ENCODE data around the gene NCKAP5.

Gene NCKAP5

GRCh38 chr2:132877923-132878322 lies 690.3 kb downstream of the NCKAP5 start:
- no peak for DNase-seq (ENCODE audit: low spot score)

GRCh38 chr2:132876745-132877391 lies 691.4 kb downstream of the NCKAP5 start:
- Histone ChIP-seq H3K9me3 (ENCODE audit: severe bottlenecking) (no peaks in the 10 kb centered on the region), H3K4me1 (ENCODE audit: insufficient read depth, poor library complexity, severe bottlenecking) (no peaks in the 10 kb centered on the region), H3K27me3 (ENCODE audit: insufficient read depth, poor library complexity, severe bottlenecking) (no peaks in the 10 kb centered on the region), H3K36me3 (ENCODE audit: low read depth) (no peaks in the 10 kb centered on the region), H3K27ac (ENCODE audit: poor library complexity, severe bottlenecking) (no peak overlapping the region), H3K4me3 (ENCODE audit: severe bottlenecking) (no peak overlapping the region)
- DNase-seq (ENCODE audit: low spot score), result no peak
- ATAC-seq (ENCODE audit: low read depth), result no peak; the same call in 2 of the 3 replicates
- no peak for TF ChIP-seq CTCF (IDR thresholded peaks at IDR 0.05; ENCODE audit: poor library complexity, severe bottlenecking)

More at GRCh38 chr2:132877923-132878322, 690.3 kb downstream of the NCKAP5 start:
- no peak for TF ChIP-seq CTCF (IDR thresholded peaks at IDR 0.05; ENCODE audit: poor library complexity, severe bottlenecking)
- no peaks in the 10 kb centered on the region for H3K36me3 ChIP-seq (ENCODE audit: low read depth)
- H3K27me3 ChIP-seq (ENCODE audit: insufficient read depth, poor library complexity, severe bottlenecking), result no peaks in the 10 kb centered on the region
- no peak overlapping the region for H3K27ac ChIP-seq (ENCODE audit: poor library complexity, severe bottlenecking)
- ATAC-seq (ENCODE audit: low read depth), result no peak
- no peak overlapping the region for H3K4me3 ChIP-seq (ENCODE audit: severe bottlenecking)
- H3K4me1 ChIP-seq (ENCODE audit: insufficient read depth, poor library complexity, severe bottlenecking), result no peaks in the 10 kb centered on the region
- no peaks in the 10 kb centered on the region for H3K9me3 ChIP-seq (ENCODE audit: severe bottlenecking)

GRCh38 chr2:132875193-132875592 lies 693.1 kb downstream of the NCKAP5 start:
- no peaks in the 10 kb centered on the region for H3K27me3 ChIP-seq (ENCODE audit: insufficient read depth, poor library complexity, severe bottlenecking)
- no peak for ATAC-seq (ENCODE audit: low read depth)
- H3K27ac ChIP-seq (ENCODE audit: poor library complexity, severe bottlenecking), result no peak overlapping the region
- no peaks in the 10 kb centered on the region for H3K9me3 ChIP-seq (ENCODE audit: severe bottlenecking)
- no peak for TF ChIP-seq CTCF (IDR thresholded peaks at IDR 0.05; ENCODE audit: poor library complexity, severe bottlenecking)
- H3K4me1 ChIP-seq (ENCODE audit: insufficient read depth, poor library complexity, severe bottlenecking), result no peaks in the 10 kb centered on the region
- H3K36me3 ChIP-seq (ENCODE audit: low read depth), result no peaks in the 10 kb centered on the region
- DNase-seq (ENCODE audit: low spot score), result no peak
- H3K4me3 ChIP-seq (ENCODE audit: severe bottlenecking), result no peak overlapping the region

GRCh38 chr2:132873738-132874137 lies 694.5 kb downstream of the NCKAP5 start:
- H3K9me3 ChIP-seq (ENCODE audit: severe bottlenecking), result no peaks in the 10 kb centered on the region
- no peak for TF ChIP-seq CTCF (IDR thresholded peaks at IDR 0.05; ENCODE audit: poor library complexity, severe bottlenecking)
- H3K4me3 ChIP-seq (ENCODE audit: severe bottlenecking), result no peak overlapping the region
- no peak for ATAC-seq (ENCODE audit: low read depth)
- peaks cover 3% of the 10 kb centered on the region for H3K27me3 ChIP-seq (ENCODE audit: insufficient read depth, poor library complexity, severe bottlenecking)
- H3K36me3 ChIP-seq (ENCODE audit: low read depth), result no peaks in the 10 kb centered on the region
- no peak overlapping the region for H3K27ac ChIP-seq (ENCODE audit: poor library complexity, severe bottlenecking)
- no peaks in the 10 kb centered on the region for H3K4me1 ChIP-seq (ENCODE audit: insufficient read depth, poor library complexity, severe bottlenecking)
- no peak for DNase-seq (ENCODE audit: low spot score)

- no peaks in the 10 kb centered on the region for H3K36me3 ChIP-seq (ENCODE audit: low read depth)
- peaks cover 3% of the 10 kb centered on the region for H3K27me3 ChIP-seq (ENCODE audit: insufficient read depth, poor library complexity, severe bottlenecking)
- DNase-seq (ENCODE audit: low spot score) (no peak), ATAC-seq (ENCODE audit: low read depth) (no peak)
- no peak for TF ChIP-seq CTCF (IDR thresholded peaks at IDR 0.05; ENCODE audit: poor library complexity, severe bottlenecking)
- no peaks in the 10 kb centered on the region for H3K9me3 ChIP-seq (ENCODE audit: severe bottlenecking)
- H3K4me1 ChIP-seq (ENCODE audit: insufficient read depth, poor library complexity, severe bottlenecking), result no peaks in the 10 kb centered on the region
- no peak overlapping the region for H3K27ac ChIP-seq (ENCODE audit: poor library complexity, severe bottlenecking)
- H3K4me3 ChIP-seq (ENCODE audit: severe bottlenecking), result no peak overlapping the region
These were observed 696.4 kb downstream of the NCKAP5 start for GRCh38 chr2:132871831-132872230.

Data from RWPE2 (cell line).